ENCODE data around the gene ADSS1.

ADSS1 gene

DNA sequence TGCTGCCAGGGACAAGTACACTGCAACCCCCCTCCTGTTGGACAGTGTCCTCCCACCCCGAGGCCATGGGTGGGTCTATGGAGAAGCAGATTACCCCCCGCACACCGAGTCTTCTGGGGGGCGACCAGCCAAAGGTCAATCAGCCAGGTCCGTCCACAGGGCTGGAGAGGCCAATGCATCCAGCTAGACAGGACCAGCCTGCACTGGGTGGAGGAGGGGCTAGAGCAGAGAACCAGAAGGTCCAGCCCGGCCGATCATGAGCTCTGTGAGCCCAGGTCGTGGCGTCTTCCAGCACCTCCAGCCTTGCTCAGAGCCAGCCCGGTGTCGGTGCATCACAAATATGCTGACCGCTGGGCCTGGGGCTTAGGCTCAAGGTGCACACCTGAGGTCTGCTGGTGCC lies 8.2 kb upstream of the ADSS1 start:
- no peak overlapping the region for H3K27ac ChIP-seq
- TF ChIP-seq, protein P1, sequence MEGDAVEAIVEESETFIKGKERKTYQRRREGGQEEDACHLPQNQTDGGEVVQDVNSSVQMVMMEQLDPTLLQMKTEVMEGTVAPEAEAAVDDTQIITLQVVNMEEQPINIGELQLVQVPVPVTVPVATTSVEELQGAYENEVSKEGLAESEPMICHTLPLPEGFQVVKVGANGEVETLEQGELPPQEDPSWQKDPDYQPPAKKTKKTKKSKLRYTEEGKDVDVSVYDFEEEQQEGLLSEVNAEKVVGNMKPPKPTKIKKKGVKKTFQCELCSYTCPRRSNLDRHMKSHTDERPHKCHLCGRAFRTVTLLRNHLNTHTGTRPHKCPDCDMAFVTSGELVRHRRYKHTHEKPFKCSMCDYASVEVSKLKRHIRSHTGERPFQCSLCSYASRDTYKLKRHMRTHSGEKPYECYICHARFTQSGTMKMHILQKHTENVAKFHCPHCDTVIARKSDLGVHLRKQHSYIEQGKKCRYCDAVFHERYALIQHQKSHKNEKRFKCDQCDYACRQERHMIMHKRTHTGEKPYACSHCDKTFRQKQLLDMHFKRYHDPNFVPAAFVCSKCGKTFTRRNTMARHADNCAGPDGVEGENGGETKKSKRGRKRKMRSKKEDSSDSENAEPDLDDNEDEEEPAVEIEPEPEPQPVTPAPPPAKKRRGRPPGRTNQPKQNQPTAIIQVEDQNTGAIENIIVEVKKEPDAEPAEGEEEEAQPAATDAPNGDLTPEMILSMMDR (IDR thresholded peaks at IDR 0.05; ENCODE audit: low read depth, low read length): no peak
- peaks cover 20% of the 10 kb centered on the region for H3K36me3 ChIP-seq
- H3K9me3 ChIP-seq (ENCODE audit: severe bottlenecking): no peaks in the 10 kb centered on the region
- H3K4me3 ChIP-seq (ENCODE audit: low read depth, low read length): no peak overlapping the region
- no peaks in the 10 kb centered on the region for H3K27me3 ChIP-seq (ENCODE audit: insufficient read depth, low read depth, severe bottlenecking)
- DNase-seq: no peak

DNA sequence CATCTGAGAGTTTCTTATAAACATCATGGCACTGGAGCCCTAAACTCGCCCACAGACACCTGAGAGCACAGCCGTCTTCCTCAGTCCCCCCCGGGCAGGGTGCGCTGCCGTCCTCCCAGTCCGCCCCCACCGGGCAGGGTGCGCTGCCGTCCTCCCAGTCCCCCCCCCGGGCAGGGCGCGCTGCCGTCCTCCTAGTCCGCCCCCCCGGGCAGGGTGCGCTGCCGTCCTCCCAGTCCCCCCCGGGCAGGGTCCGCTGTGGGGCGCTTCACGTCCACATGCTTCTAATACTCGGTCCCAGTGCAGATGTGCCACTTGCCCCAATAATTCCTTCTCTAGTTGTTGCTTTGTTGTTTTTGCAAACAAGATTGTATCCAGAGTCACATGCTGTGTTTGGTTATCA lies 6.9 kb upstream of the ADSS1 start:
- TF ChIP-seq, protein P1 (IDR thresholded peaks at IDR 0.05; ENCODE audit: low read depth, low read length): no peak
- no peak overlapping the region for H3K27ac ChIP-seq
- peaks cover 10% of the 10 kb centered on the region for H3K36me3 ChIP-seq
- no peak overlapping the region for H3K4me3 ChIP-seq (ENCODE audit: low read depth, low read length)
- no peaks in the 10 kb centered on the region for H3K27me3 ChIP-seq (ENCODE audit: insufficient read depth, low read depth, severe bottlenecking)
- no peak for DNase-seq
- no peaks in the 10 kb centered on the region for H3K9me3 ChIP-seq (ENCODE audit: severe bottlenecking)

DNA sequence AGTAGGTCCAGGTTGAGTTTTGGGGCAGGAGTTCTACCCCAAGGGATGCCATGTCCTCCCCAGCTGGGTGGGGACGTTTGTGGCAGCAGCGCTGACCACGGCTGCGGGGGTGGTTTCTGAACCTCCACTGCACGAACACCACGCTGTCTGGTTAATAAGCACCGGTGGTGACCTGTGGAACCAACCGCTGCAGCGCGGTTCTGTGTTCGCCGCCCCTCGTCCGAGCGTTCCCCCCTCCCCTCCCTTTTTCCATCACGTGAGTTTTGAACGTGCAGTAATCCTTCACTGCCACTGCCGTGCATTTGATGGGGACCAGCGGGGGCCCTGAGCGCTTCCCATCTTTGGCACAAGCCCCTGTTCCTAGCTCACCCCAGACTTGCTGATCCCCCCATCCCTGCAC lies 6.4 kb upstream of the ADSS1 start:
- peaks cover 5% of the 10 kb centered on the region for H3K36me3 ChIP-seq
- H3K4me3 ChIP-seq (ENCODE audit: low read depth, low read length): no peak overlapping the region
- no peaks in the 10 kb centered on the region for H3K9me3 ChIP-seq (ENCODE audit: severe bottlenecking)
- no peak for DNase-seq
- H3K27ac ChIP-seq: no peak overlapping the region
- H3K27me3 ChIP-seq (ENCODE audit: insufficient read depth, low read depth, severe bottlenecking): no peaks in the 10 kb centered on the region
- TF ChIP-seq, protein P1 (IDR thresholded peaks at IDR 0.05; ENCODE audit: low read depth, low read length): no peak

DNA sequence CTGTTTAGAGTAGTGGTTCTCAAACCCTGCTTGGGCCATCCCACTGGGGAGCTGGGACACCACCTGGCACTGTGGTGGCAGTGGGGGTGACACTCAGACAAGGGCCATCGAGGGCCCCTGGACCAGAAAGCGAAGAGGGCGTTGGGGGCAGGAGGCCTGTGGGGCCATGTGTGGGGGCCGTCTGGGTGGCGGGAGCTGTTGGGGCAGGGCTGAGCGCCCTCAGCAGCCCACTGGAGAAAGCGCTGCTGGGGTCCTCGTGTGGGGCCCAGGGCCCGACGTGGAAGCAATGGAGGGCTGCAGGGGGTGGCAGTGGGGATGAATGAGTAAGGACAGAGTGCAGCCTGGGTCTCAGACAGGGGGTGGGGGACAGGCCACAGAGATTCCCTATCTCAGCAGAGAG lies 5.9 kb upstream of the ADSS1 start:
- peaks cover 5% of the 10 kb centered on the region for H3K36me3 ChIP-seq
- no peak overlapping the region for H3K4me3 ChIP-seq (ENCODE audit: low read depth, low read length)
- H3K27ac ChIP-seq: no peak overlapping the region
- no peaks in the 10 kb centered on the region for H3K27me3 ChIP-seq (ENCODE audit: insufficient read depth, low read depth, severe bottlenecking)
- TF ChIP-seq, protein P1 (IDR thresholded peaks at IDR 0.05; ENCODE audit: low read depth, low read length): no peak
- H3K9me3 ChIP-seq (ENCODE audit: severe bottlenecking): no peaks in the 10 kb centered on the region
- no peak for DNase-seq

DNA sequence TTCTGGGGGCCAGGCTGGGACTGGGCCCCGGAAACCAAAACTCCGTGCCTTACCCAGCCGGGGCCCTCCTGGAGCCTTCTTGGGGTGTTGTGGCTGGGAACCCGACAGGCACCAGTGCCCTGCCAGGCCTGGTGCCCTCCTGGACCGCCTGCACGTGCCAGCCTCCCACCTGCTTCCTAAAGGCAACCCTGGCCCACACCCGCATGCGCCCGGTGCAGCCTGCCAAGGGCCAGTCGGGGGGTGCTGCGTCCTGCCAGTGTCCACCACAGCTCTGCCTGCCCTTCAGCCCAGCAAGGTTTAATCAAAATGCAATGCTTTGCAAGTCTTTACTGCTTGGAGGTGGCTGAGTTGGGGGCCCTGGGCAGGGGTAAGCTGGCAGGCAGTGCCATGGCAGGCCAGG lies 5.2 kb upstream of the ADSS1 start:
- TF ChIP-seq, protein P1 (IDR thresholded peaks at IDR 0.05; ENCODE audit: low read depth, low read length): no peak
- Histone ChIP-seq H3K4me3 (ENCODE audit: low read depth, low read length) (no peak overlapping the region), H3K27ac (no peak overlapping the region), H3K9me3 (ENCODE audit: severe bottlenecking) (no peaks in the 10 kb centered on the region), H3K36me3 (peaks cover 5% of the 10 kb centered on the region), H3K27me3 (ENCODE audit: insufficient read depth, low read depth, severe bottlenecking) (no peaks in the 10 kb centered on the region)
- DNase-seq: no peak

DNA sequence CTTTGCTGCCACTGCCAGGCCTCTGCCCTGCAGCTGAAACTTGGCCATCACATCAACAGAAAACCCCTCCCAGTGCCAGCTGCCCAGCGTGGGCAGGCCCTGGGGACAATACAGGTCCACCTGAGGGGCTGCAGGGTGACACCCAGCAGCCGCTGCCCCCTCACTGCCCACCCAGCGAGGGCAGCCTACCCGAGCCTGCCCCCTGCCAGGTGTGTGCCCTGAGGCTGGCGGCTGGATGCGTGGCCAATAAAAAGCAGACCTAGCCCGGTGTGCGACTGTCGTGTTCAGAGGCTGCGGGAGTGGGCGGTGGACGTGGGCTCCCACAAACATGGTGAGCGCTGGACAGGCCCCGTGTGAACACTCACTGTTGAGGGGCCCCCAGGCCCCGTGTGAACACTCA lies 4.7 kb upstream of the ADSS1 start:
- DNase-seq: no peak
- Histone ChIP-seq H3K27me3 (ENCODE audit: insufficient read depth, low read depth, severe bottlenecking) (no peaks in the 10 kb centered on the region), H3K9me3 (ENCODE audit: severe bottlenecking) (no peaks in the 10 kb centered on the region), H3K4me3 (ENCODE audit: low read depth, low read length) (no peak overlapping the region), H3K36me3 (peaks cover 5% of the 10 kb centered on the region), H3K27ac (no peak overlapping the region)
- TF ChIP-seq, protein P1 (IDR thresholded peaks at IDR 0.05; ENCODE audit: low read depth, low read length): no peak

Measured in WERI-Rb-1 (cell line).